Nephron progenitor cell (in vitro differentiated cells): ENCODE results near the gene UTF1.

Experiments used
- DNase-seq: peaks from one replicate; pipeline ENCODE4 v3.0.0; 2021
- H3K27ac Mint-ChIP-seq: 2 replicates; pipeline ENCODE4 v1.8.0; 2021; ENCODE audit warnings: mild to moderate bottlenecking, moderate library complexity, mixed read lengths
- H3K27me3 Mint-ChIP-seq: 2 replicates; pipeline ENCODE4 v1.8.0; 2021; ENCODE audit warnings: mild to moderate bottlenecking, low read depth, mixed read lengths; ENCODE audit not compliant: poor library complexity
- H3K36me3 Mint-ChIP-seq: 2 replicates; pipeline ENCODE4 v1.8.0; 2021; ENCODE audit warnings: low read depth, mixed read lengths
- H3K4me1 Mint-ChIP-seq: 2 replicates; pipeline ENCODE4 v1.8.0; 2021; ENCODE audit warnings: mixed read lengths
- H3K4me3 Mint-ChIP-seq: 2 replicates; pipeline ENCODE4 v1.8.0; 2021; ENCODE audit warnings: mild to moderate bottlenecking, moderate library complexity, mixed read lengths
- H3K9me3 Mint-ChIP-seq: 2 replicates; pipeline ENCODE4 v1.8.0; 2021; ENCODE audit warnings: mild to moderate bottlenecking, moderate library complexity, mixed read lengths
- CTCF ChIP-seq: fragments of 200-600 bp; sonication (generic); IDR thresholded peaks from 2 replicates; pipeline ENCODE4 v1.5.0; 2021; ENCODE audit warnings: antibody characterized with exemption

The UTF1 gene

GRCh38 chr10:133258818-133259601, 29.0 kb downstream of the UTF1 start:
- peak overlapping the region; percentile 22 for H3K4me3 Mint-ChIP-seq
- TF ChIP-seq CTCF: no peak
- no peaks in the 10 kb centered on the region for H3K36me3 Mint-ChIP-seq
- peaks cover 12% of the 10 kb centered on the region for H3K27me3 Mint-ChIP-seq
- no peak overlapping the region for H3K27ac Mint-ChIP-seq
- H3K9me3 Mint-ChIP-seq: no peaks in the 10 kb centered on the region
- peaks cover 48% of the 10 kb centered on the region for H3K4me1 Mint-ChIP-seq
- DNase-seq: no peak

GRCh38 chr10:133259602-133259989, 29.6 kb downstream of the UTF1 start:
- Mint-ChIP-seq H3K4me1 (peaks cover 43% of the 10 kb centered on the region), H3K27me3 (peaks cover 12% of the 10 kb centered on the region), H3K27ac (no peak overlapping the region), H3K4me3 (peak overlapping the region; percentile 73), H3K9me3 (no peaks in the 10 kb centered on the region), H3K36me3 (no peaks in the 10 kb centered on the region)
- DNase-seq: no peak
- TF ChIP-seq CTCF: no peak

GRCh38 chr10:133260895-133261725, 31.1 kb downstream of the UTF1 start:
- Mint-ChIP-seq H3K27ac (peak overlapping the region; percentile 69), H3K4me1 (peaks cover 38% of the 10 kb centered on the region), H3K4me3 (peak overlapping the region; percentile 73), H3K9me3 (no peaks in the 10 kb centered on the region), H3K36me3 (no peaks in the 10 kb centered on the region), H3K27me3 (peaks cover 13% of the 10 kb centered on the region)
- peak; percentile 50 for DNase-seq
- no peak for TF ChIP-seq CTCF

- H3K4me3 Mint-ChIP-seq: peak overlapping the region; percentile 76
- peak; percentile 89 for DNase-seq
- H3K27me3 Mint-ChIP-seq: peaks cover 14% of the 10 kb centered on the region
- no peaks in the 10 kb centered on the region for H3K36me3 Mint-ChIP-seq
- no peaks in the 10 kb centered on the region for H3K9me3 Mint-ChIP-seq
- H3K4me1 Mint-ChIP-seq: peaks cover 37% of the 10 kb centered on the region
- no peak for TF ChIP-seq CTCF
- no peak overlapping the region for H3K27ac Mint-ChIP-seq
These were observed 31.8 kb downstream of the UTF1 start for GRCh38 chr10:133261726-133262325.

GRCh38 chr10:133262696-133263095, 32.7 kb downstream of the UTF1 start:
- TF ChIP-seq CTCF: no peak
- Mint-ChIP-seq H3K4me3 (peak overlapping the region; percentile 76), H3K4me1 (peaks cover 28% of the 10 kb centered on the region)

More at GRCh38 chr10:133262696-133263095, 32.7 kb downstream of the UTF1 start:
- H3K9me3 Mint-ChIP-seq: no peaks in the 10 kb centered on the region
- no peak for DNase-seq
- peaks cover 14% of the 10 kb centered on the region for H3K27me3 Mint-ChIP-seq
- no peak overlapping the region for H3K27ac Mint-ChIP-seq
- H3K36me3 Mint-ChIP-seq: no peaks in the 10 kb centered on the region
